Keratinocyte (primary cell): ENCODE results near the gene C7orf25. TPM values are rescaled to one million over a fixed set of nuclear protein-coding genes. Genes with fewer than 3 reads are reported as not detected.
A peak's percentile ranks its signal among the peaks of the same experiment; 100 is the strongest.

Experiments
- DNase-seq: peaks from one replicate; pipeline ENCODE4 v3.0.0-alpha.2; 2011; ENCODE audit warnings: low read depth, missing footprints, low spot score
- FAIRE-seq: peaks from 2 replicates; lab custom pipeline; 2011; peaks lifted over from hg19 to GRCh38; lab: Jason Lieb, UNC
- H2AFZ ChIP-seq: 2 replicates; pipeline ENCODE4 v1.6.0; 2012; ENCODE audit warnings: low read length, control low read depth, inconsistent platforms; ENCODE audit not compliant: control insufficient read depth
- H3K27ac ChIP-seq: 2 replicates; pipeline ENCODE4 v1.5.1; 2011; ENCODE audit warnings: low read length; ENCODE audit not compliant: control insufficient read depth, insufficient read depth
- H3K27me3 ChIP-seq: 3 replicates; pipeline ENCODE4 v1.6.0; 2011; ENCODE audit warnings: low read length; ENCODE audit not compliant: control insufficient read depth, insufficient read depth; ENCODE audit errors: extremely low read depth
- H3K36me3 ChIP-seq, 2 experiments: 2 replicates in 1 of 2; 3 replicates in 1 of 2; pipeline ENCODE4 v1.5.1; 2011; ENCODE audit warnings: low read length in 2 of 2, mild to moderate bottlenecking in 1 of 2; ENCODE audit not compliant: control insufficient read depth in 2 of 2, insufficient read depth in 2 of 2; ENCODE audit errors: extremely low read depth in 1 of 2
- H3K4me1 ChIP-seq: 3 replicates; pipeline ENCODE4 v1.5.1; 2011; ENCODE audit warnings: low read length; ENCODE audit not compliant: control insufficient read depth, insufficient read depth; ENCODE audit errors: extremely low read depth
- H3K4me2 ChIP-seq: 3 replicates; pipeline ENCODE4 v1.6.0; 2011; ENCODE audit warnings: low read depth, low read length; ENCODE audit not compliant: control insufficient read depth, insufficient read depth; ENCODE audit errors: extremely low read depth
- H3K4me3 ChIP-seq, 3 experiments: fragments of 200-600 bp in 1 of 3; sonication (generic) in 1 of 3; 2 replicates in 2 of 3; 3 replicates in 1 of 3; pipeline ENCODE4 v1.5.1; 2011 to 2016; ENCODE audit warnings: low read length in 3 of 3, mild to moderate bottlenecking in 3 of 3, control low read depth in 2 of 3, inconsistent platforms in 1 of 3, low read depth in 1 of 3, mixed read lengths in 1 of 3, mixed run types in 1 of 3, moderate library complexity in 1 of 3; ENCODE audit not compliant: control insufficient read depth in 2 of 3, insufficient read depth in 2 of 3; ENCODE audit errors: extremely low read depth in 1 of 3
- H3K79me2 ChIP-seq: 2 replicates; pipeline ENCODE4 v1.6.0; 2012; ENCODE audit warnings: low read length; ENCODE audit not compliant: control insufficient read depth, insufficient read depth
- H3K9ac ChIP-seq: 3 replicates; pipeline ENCODE4 v1.6.0; 2011; ENCODE audit warnings: low read length; ENCODE audit not compliant: control insufficient read depth, insufficient read depth; ENCODE audit errors: extremely low read depth
- H3K9me1 ChIP-seq: 3 replicates; pipeline ENCODE4 v1.6.0; 2011; ENCODE audit warnings: low read length; ENCODE audit not compliant: control insufficient read depth, insufficient read depth; ENCODE audit errors: extremely low read depth
- H3K9me3 ChIP-seq: 2 replicates; pipeline ENCODE4 v1.5.1; 2012; ENCODE audit warnings: low read depth, low read length; ENCODE audit not compliant: control insufficient read depth
- H4K20me1 ChIP-seq: 3 replicates; pipeline ENCODE4 v1.6.0; 2011; ENCODE audit warnings: low read length; ENCODE audit not compliant: control insufficient read depth, insufficient read depth; ENCODE audit errors: extremely low read depth
- EZH2 ChIP-seq: IDR thresholded peaks from one replicate; pipeline ENCODE4 v1.6.1; 2012; ENCODE audit warnings: inconsistent platforms, mild to moderate bottlenecking, low read length, moderate library complexity
- dilution Hi-C: fragments of 300-500 bp; cut with MboI; formaldehyde crosslinking; loops from one replicate; pipeline ENCODE4 v1.7.0; 2020; ENCODE audit warnings: low sequenced_read_pairs; ENCODE audit not compliant: extremely low pct_ligation_motif_present
- polyA minus RNA-seq, 3 experiments: library from RNA; depleted of rRNA, polyadenylated mRNA; stranded (reverse); fragments of >200 nt; gene quantifications; 1 replicate in 1 of 3; 2 replicates in 1 of 3; 3 replicates in 1 of 3; pipeline ENCODE4 v1.2.3, GENCODE V29; 2011
- polyA plus RNA-seq, 5 experiments: library from polyadenylated mRNA; depleted of rRNA in 3 of 5; stranded (reverse) in 3 of 5; stranded (forward) in 1 of 5; unstranded in 1 of 5; fragments of >200 nt; gene quantifications; 1 replicate in 1 of 5; 2 replicates in 3 of 5; 3 replicates in 1 of 5; pipeline versions ENCODE4 v1.2.1 to v1.2.3, GENCODE V29; 2011 to 2012; ENCODE audit warnings: missing spikeins in 2 of 5, low read depth in 1 of 5, low replicate concordance in 1 of 5
- TF ChIP-seq, protein P1 (sequence below), 3 experiments: IDR thresholded peaks in 1 of 3; conservative IDR thresholded peaks in 1 of 3; optimal IDR thresholded peaks in 1 of 3; 2 replicates in 2 of 3; 3 replicates in 1 of 3; pipeline versions ENCODE3 to v1.5.1; 2011; ENCODE audit warnings: low read length in 3 of 3, mild to moderate bottlenecking in 3 of 3, moderate library complexity in 2 of 3, control low read depth in 1 of 3, inconsistent platforms in 1 of 3; ENCODE audit not compliant: insufficient read depth in 2 of 3; ENCODE audit errors: extremely low read depth in 1 of 3

The C7orf25 gene
- polyA plus RNA-seq (3.1 to 7.4 TPM (median 4.4 TPM) in 3 replicates), polyA minus RNA-seq (0.49 to 1.9 TPM in 2 of 3 replicates, not detected in the other)
- polyA plus RNA-seq (2011; ENCODE audit: low read depth) = 0.74 TPM
- 2.9 and 5.3 TPM in 2 replicates for polyA plus RNA-seq (2011; cell fraction: cytosol; rRNA removed)
- 4.2 TPM in 2 replicates for polyA plus RNA-seq (2011; cell fraction: nucleus; rRNA removed)
- polyA plus RNA-seq (2012; ENCODE audit: low replicate concordance) = 2.2 and 5.4 TPM in 2 replicates
- 5.6 TPM for polyA minus RNA-seq (2011; cell fraction: cytosol; rRNA and poly(A)+ RNA removed)
- polyA minus RNA-seq (2011; cell fraction: nucleus; rRNA and poly(A)+ RNA removed) = 2.1 and 3.2 TPM in 2 replicates

GRCh38 chr7:42911454-42912447, at the start of gene C7orf25:
Gene C7orf25 (minus strand): TSS chr7:42912070. CDS start chr7:42910900, 1,170 bp downstream.
- Histone ChIP-seq H2AFZ (peak within 1 kb of the TSS; percentile 89), H4K20me1 (no peaks in the 10 kb centered on the region), H3K36me3 (peaks cover 0 to 8% of the 10 kb centered on the region in 2 experiments), H3K27ac (peak within 1 kb of the TSS; percentile 64), H3K4me1 (peaks cover 29% of the 10 kb centered on the region), H3K9me3 (no peaks in the 10 kb centered on the region), H3K79me2 (peaks cover 3% of the 10 kb centered on the region), H3K4me2 (peak within 1 kb of the TSS; percentile 91), H3K4me3 (peak within 1 kb of the TSS; percentile 43 to 85 (median 83)), H3K9me1 (no peaks in the 10 kb centered on the region), H3K27me3 (no peaks in the 10 kb centered on the region), H3K9ac (peak within 1 kb of the TSS; percentile 82)
- dilution Hi-C loops = no loop called here
- DNase-seq (peak; percentile 45), FAIRE-seq (no peak)
- TF ChIP-seq, protein P1, sequence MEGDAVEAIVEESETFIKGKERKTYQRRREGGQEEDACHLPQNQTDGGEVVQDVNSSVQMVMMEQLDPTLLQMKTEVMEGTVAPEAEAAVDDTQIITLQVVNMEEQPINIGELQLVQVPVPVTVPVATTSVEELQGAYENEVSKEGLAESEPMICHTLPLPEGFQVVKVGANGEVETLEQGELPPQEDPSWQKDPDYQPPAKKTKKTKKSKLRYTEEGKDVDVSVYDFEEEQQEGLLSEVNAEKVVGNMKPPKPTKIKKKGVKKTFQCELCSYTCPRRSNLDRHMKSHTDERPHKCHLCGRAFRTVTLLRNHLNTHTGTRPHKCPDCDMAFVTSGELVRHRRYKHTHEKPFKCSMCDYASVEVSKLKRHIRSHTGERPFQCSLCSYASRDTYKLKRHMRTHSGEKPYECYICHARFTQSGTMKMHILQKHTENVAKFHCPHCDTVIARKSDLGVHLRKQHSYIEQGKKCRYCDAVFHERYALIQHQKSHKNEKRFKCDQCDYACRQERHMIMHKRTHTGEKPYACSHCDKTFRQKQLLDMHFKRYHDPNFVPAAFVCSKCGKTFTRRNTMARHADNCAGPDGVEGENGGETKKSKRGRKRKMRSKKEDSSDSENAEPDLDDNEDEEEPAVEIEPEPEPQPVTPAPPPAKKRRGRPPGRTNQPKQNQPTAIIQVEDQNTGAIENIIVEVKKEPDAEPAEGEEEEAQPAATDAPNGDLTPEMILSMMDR (optimal IDR thresholded peaks at IDR 0.05 in 1 of 3, IDR thresholded peaks at IDR 0.05 in 1 of 3, conservative IDR thresholded peaks at IDR 0.05 in 1 of 3; ENCODE audit: extremely low read depth in 1 of 3, insufficient read depth in 2 of 3, low read length in 3 of 3) = peak in 1 of 3 experiments; percentile 28
- TF ChIP-seq EZH2 = no peak

GRCh38 chr7:42961170-42961569, 49.3 kb upstream of the C7orf25 start:
- Histone ChIP-seq H3K36me3 (no peaks in the 10 kb centered on the region), H2AFZ (no peak overlapping the region), H3K27me3 (peaks cover 5% of the 10 kb centered on the region), H3K27ac (no peak overlapping the region), H3K9me1 (no peaks in the 10 kb centered on the region), H4K20me1 (no peaks in the 10 kb centered on the region), H3K4me1 (no peaks in the 10 kb centered on the region), H3K4me2 (no peak overlapping the region), H3K9me3 (no peaks in the 10 kb centered on the region), H3K79me2 (no peaks in the 10 kb centered on the region), H3K4me3 (no peak overlapping the region), H3K9ac (no peak overlapping the region)
- TF ChIP-seq, protein P1 (optimal IDR thresholded peaks at IDR 0.05 in 1 of 3, IDR thresholded peaks at IDR 0.05 in 1 of 3, conservative IDR thresholded peaks at IDR 0.05 in 1 of 3; ENCODE audit: extremely low read depth in 1 of 3, insufficient read depth in 2 of 3, low read length in 3 of 3) = no peak
- TF ChIP-seq EZH2 = no peak
- DNase-seq = no peak
- FAIRE-seq = no peak
- dilution Hi-C loops = no loop called here
